Transverse colon (tissue), 4 donors: Measurements from ENCODE around the gene UGT3A2. TPM values are rescaled to one million over a fixed set of nuclear protein-coding genes. Genes with fewer than 3 reads are reported as not detected.

Source experiments
- DNase-seq: peaks from one replicate; pipeline ENCODE4 v3.0.0-alpha.2; 2019
- H3K27ac ChIP-seq, 4 donors: fragments of 200-600 bp; sonication (generic); 2 replicates each; pipeline ENCODE4 v1.5.1; 2016 to 2018; ENCODE audit warnings: inconsistent platforms in 4 of 4
- H3K27me3 ChIP-seq: fragments of 200-600 bp; sonication (generic); 2 replicates; pipeline ENCODE4 v1.5.1; 2017; ENCODE audit warnings: inconsistent platforms
- H3K36me3 ChIP-seq, 4 donors: fragments of 200-600 bp; sonication (generic); 2 replicates each; pipeline ENCODE4 v1.5.1; 2017 to 2019; ENCODE audit warnings: inconsistent platforms in 4 of 4
- H3K4me1 ChIP-seq, 4 donors: fragments of 200-600 bp; sonication (generic); 2 replicates each; pipeline ENCODE4 v1.5.1; 2017 to 2020; ENCODE audit warnings: inconsistent platforms in 4 of 4
- H3K4me3 ChIP-seq, 4 donors: fragments of 200-600 bp; sonication (generic); 1 replicate in 1 of 4; 2 replicates in 3 of 4; pipeline versions ENCODE4 v1.5.1 to v1.6.1; 2017 to 2019; ENCODE audit warnings: inconsistent platforms in 4 of 4
- H3K9me3 ChIP-seq, 2 donors: fragments of 200-600 bp; sonication (generic); 2 replicates each; pipeline ENCODE4 v1.5.1; 2017 to 2019; ENCODE audit warnings: inconsistent platforms in 2 of 2
- EP300 ChIP-seq: sonication (generic); formaldehyde crosslinking; IDR thresholded peaks from one replicate; pipeline ENCODE4 v1.6.1; 2017; ENCODE audit warnings: antibody characterized with exemption, low read depth
- POLR2A ChIP-seq: fragments of 450-650 bp; IDR thresholded peaks from one replicate; pipeline ENCODE4 v1.6.1; 2016; ENCODE audit warnings: antibody characterized with exemption, mild to moderate bottlenecking, moderate library complexity
- POLR2AphosphoS5 ChIP-seq, 3 donors: sonication (generic); formaldehyde crosslinking; IDR thresholded peaks; one replicate each; pipeline ENCODE4 v1.6.1; 2016; ENCODE audit warnings: antibody characterized with exemption in 3 of 3
- WGBS, 2 donors: methylation state at CpG; one replicate each; pipeline ENCODE4 v1.1.5; 2018; ENCODE audit warnings: low coverage in 1 of 2; 5-methylcytosine and 5-hydroxymethylcytosine counted together
- in situ Hi-C, 4 donors: fragments of 200-750 bp; cut with MboI; loops; one replicate each; pipeline versions ENCODE4 v1.15.0 to v1.15.1; 2017; ENCODE audit warnings: low sequenced_read_pairs in 3 of 4, low pct_ligation_motif_present in 1 of 4, low pct_unique_long_range_greater_than_20kb in 1 of 4
- intact Hi-C: fragments of 100-400 bp; cut with DNase I; formaldehyde crosslinking; loops from one replicate; pipeline ENCODE4 v1.15.1; 2023; ENCODE audit warnings: low total_unique reads
- total RNA-seq, 4 donors: library from RNA; depleted of rRNA; stranded (reverse); fragments of >200 nt; gene quantifications; one replicate each; pipeline ENCODE4 v1.1.0, GENCODE V29; 2016
- TF ChIP-seq, protein P1 (sequence below), 5 experiments: fragments of 200-600 bp in 3 of 5; fragments of 450-650 bp in 2 of 5; sonication (generic) in 3 of 5; IDR thresholded peaks; 1 replicate in 2 of 5; 2 replicates in 3 of 5; pipeline ENCODE4 v1.5.1; 2016 to 2017; ENCODE audit warnings: antibody characterized with exemption in 5 of 5, inconsistent platforms in 3 of 5, mild to moderate bottlenecking in 2 of 5, moderate library complexity in 1 of 5

Gene UGT3A2
- total RNA-seq = under 1 TPM in 1 of 4 donors, not detected in 3; 0.48 TPM

GRCh38 chr5:36066540-36067210 is at the start of gene UGT3A2:
TSS of gene UGT3A2 (minus strand) at chr5:36066882. CDS start at chr5:36066789, 93 bp downstream.
- no peak for DNase-seq
- H3K27me3 ChIP-seq = peaks cover 16% of the 10 kb centered on the region
- no peak within 1 kb of the TSS for H3K27ac ChIP-seq
- intact Hi-C loops (no loop called here), in situ Hi-C loops (no loop called here)
- H3K4me3 ChIP-seq = no peak within 1 kb of the TSS
- WGBS, 2 donors = 0 to 2% methylated on average over 1 to 17 of the region's 22 CpGs
- no peaks in the 10 kb centered on the region for H3K9me3 ChIP-seq
- no peaks in the 10 kb centered on the region for H3K36me3 ChIP-seq
- TF ChIP-seq, protein P1, sequence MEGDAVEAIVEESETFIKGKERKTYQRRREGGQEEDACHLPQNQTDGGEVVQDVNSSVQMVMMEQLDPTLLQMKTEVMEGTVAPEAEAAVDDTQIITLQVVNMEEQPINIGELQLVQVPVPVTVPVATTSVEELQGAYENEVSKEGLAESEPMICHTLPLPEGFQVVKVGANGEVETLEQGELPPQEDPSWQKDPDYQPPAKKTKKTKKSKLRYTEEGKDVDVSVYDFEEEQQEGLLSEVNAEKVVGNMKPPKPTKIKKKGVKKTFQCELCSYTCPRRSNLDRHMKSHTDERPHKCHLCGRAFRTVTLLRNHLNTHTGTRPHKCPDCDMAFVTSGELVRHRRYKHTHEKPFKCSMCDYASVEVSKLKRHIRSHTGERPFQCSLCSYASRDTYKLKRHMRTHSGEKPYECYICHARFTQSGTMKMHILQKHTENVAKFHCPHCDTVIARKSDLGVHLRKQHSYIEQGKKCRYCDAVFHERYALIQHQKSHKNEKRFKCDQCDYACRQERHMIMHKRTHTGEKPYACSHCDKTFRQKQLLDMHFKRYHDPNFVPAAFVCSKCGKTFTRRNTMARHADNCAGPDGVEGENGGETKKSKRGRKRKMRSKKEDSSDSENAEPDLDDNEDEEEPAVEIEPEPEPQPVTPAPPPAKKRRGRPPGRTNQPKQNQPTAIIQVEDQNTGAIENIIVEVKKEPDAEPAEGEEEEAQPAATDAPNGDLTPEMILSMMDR (IDR thresholded peaks at IDR 0.05) = no peak
- TF ChIP-seq POLR2A (no peak), POLR2AphosphoS5 (IDR thresholded peaks at IDR 0.05) (no peak), EP300 (no peak)
- no peaks in the 10 kb centered on the region for H3K4me1 ChIP-seq

DNA sequence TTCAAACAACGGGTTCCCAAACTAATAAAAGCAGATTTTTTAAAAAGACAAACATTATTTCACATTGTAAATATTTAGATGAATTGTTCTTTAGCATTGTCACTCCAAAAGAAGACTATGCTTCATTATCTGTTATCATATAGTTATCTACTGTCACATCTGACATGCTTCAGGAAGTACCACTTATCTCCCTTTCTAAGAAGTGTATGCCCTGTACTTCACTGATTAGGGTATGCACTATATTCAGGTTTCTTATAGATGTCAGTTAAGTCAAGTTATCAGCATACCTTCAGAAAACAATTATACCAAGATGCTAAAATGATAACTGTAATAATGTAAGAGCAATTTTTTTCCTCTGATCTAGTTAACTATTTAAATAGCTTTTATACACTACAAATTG is 44.6 kb upstream of the UGT3A2 start:
- in situ Hi-C loops = no loop called here
- DNase-seq = no peak
- no peak overlapping the region for H3K27ac ChIP-seq
- intact Hi-C loops = no loop called here
- no peaks in the 10 kb centered on the region for H3K27me3 ChIP-seq
- no peak for TF ChIP-seq EP300
- TF ChIP-seq POLR2AphosphoS5 (IDR thresholded peaks at IDR 0.05) = no peak
- TF ChIP-seq POLR2A = no peak
- TF ChIP-seq, protein P1 (IDR thresholded peaks at IDR 0.05) = no peak
- 86 to 87% methylated on average over 1 of the region's 1 CpG for WGBS, 2 donors
- peaks cover 0 to 49% (median 21%) of the 10 kb centered on the region in 4 donors for H3K36me3 ChIP-seq
- no peaks in the 10 kb centered on the region for H3K9me3 ChIP-seq
- H3K4me3 ChIP-seq = no peak overlapping the region
- no peaks in the 10 kb centered on the region for H3K4me1 ChIP-seq

DNA sequence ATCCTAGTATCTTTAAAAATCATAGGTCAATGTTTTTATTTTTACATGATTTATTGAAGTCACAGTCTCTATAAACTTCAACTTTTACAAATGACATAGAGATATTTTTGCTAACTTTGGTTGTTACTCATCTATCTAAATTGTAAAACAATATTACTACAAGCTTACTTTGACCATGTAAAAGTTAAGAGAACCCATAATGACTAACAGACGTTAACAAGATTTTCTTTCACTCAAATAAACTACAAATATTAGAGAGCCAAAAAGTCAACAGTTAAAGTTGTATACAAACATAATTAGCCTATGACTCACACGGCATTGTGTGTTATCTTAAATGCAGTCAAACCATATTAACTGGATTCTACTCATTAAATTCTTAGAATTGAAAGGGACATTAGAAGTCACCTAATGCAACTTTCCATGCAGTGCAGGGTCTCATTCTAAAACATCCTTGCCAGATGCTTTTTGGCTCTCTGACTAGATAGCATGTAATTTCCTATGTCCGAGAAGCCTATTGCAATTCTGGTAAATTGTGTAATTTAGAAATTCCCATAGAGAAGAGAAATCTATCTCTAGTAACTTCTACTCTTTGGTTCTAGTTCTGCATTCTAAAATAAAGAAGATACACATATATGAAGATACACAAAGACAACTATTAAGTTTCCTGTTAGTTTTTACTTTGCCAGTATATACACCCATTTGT is 42.2 kb upstream of the UGT3A2 start:
- no peak for DNase-seq
- H3K9me3 ChIP-seq = no peaks in the 10 kb centered on the region
- TF ChIP-seq EP300 = no peak
- no peak for TF ChIP-seq POLR2A
- TF ChIP-seq, protein P1 (IDR thresholded peaks at IDR 0.05) = no peak
- no peak for TF ChIP-seq POLR2AphosphoS5 (IDR thresholded peaks at IDR 0.05)
- 73 to 80% methylated on average over 3 of the region's 3 CpGs for WGBS, 2 donors
- H3K27me3 ChIP-seq = no peaks in the 10 kb centered on the region
- no peaks in the 10 kb centered on the region for H3K4me1 ChIP-seq
- in situ Hi-C loops = no loop called here
- H3K4me3 ChIP-seq = no peak overlapping the region
- intact Hi-C loops = no loop called here
- peaks cover 0 to 43% (median 24%) of the 10 kb centered on the region in 4 donors for H3K36me3 ChIP-seq
- no peak overlapping the region for H3K27ac ChIP-seq

- no peaks in the 10 kb centered on the region for H3K4me1 ChIP-seq
- no peaks in the 10 kb centered on the region for H3K9me3 ChIP-seq
- intact Hi-C loops = no loop called here
- no peak for DNase-seq
- TF ChIP-seq, protein P1 (IDR thresholded peaks at IDR 0.05) = no peak
- TF ChIP-seq EP300 (no peak), POLR2AphosphoS5 (IDR thresholded peaks at IDR 0.05) (no peak), POLR2A (no peak)
- in situ Hi-C loops = no loop called here
- no peak overlapping the region for H3K4me3 ChIP-seq
- H3K27ac ChIP-seq = no peak overlapping the region
- no peaks in the 10 kb centered on the region for H3K27me3 ChIP-seq
- 68 to 85% methylated on average over 2 of the region's 2 CpGs for WGBS, 2 donors
- peaks cover 0 to 50% (median 28%) of the 10 kb centered on the region in 4 donors for H3K36me3 ChIP-seq
Measured at GRCh38 chr5:36105819-36106218, 39.1 kb upstream of the UGT3A2 start.
